ENCODE data around the gene ANKRD42.

- TF ChIP-seq CTCF (IDR thresholded peaks at IDR 0.05; ENCODE audit: low read length) (no peak), EZH2 (optimal IDR thresholded peaks at IDR 0.05; ENCODE audit: low read depth, low read length) (no peak)
Observed at GRCh38 chr11:83275888-83276641, 82.6 kb downstream of the ANKRD42 start.

Data from MM.1S (cell line).